ENCODE measurements around the gene CCNL1.
"Not testable (repeated sequence)": the region's sequence is repeated elsewhere in the genome, so short reads cannot be mapped to it uniquely, and the experiment has no call there.

CCNL1 gene

GRCh38 chr3:157163217-157163953 lies 3.4 kb upstream of the CCNL1 start:
- Histone ChIP-seq H3K9me3 (replicated peaks; ENCODE audit: insufficient read depth, low read length) (no peaks in the 10 kb centered on the region), H3F3A (ENCODE audit: insufficient read depth, low read length) (peaks cover 27% of the 10 kb centered on the region), H4K20me1 (ENCODE audit: insufficient read depth, low read length) (peaks cover 7% of the 10 kb centered on the region), H3K4me1 (ENCODE audit: low read length) (peaks cover 6% of the 10 kb centered on the region), H3K4me3 (ENCODE audit: low read length) (no peak overlapping the region), H3K4me2 (ENCODE audit: low read depth, low read length) (no peak overlapping the region), H2AFZ (ENCODE audit: low read length) (no peak overlapping the region), H3K36me3 (replicated peaks; ENCODE audit: insufficient read depth, low read length) (peaks cover 6% of the 10 kb centered on the region; the same call in 1 of the 2 replicates), H3K27me3 (replicated peaks; ENCODE audit: insufficient read depth, low read length) (no peaks in the 10 kb centered on the region), H3K27ac (ENCODE audit: low read length) (no peak overlapping the region), H3K9me2 (replicated peaks; ENCODE audit: insufficient read depth, low read length) (no peaks in the 10 kb centered on the region), H3K9ac (ENCODE audit: low read length) (no peak overlapping the region), H3K79me2 (ENCODE audit: low read length) (peaks cover 26% of the 10 kb centered on the region)
- no peak for DNase-seq
- TF ChIP-seq EZH2 (optimal IDR thresholded peaks at IDR 0.05; ENCODE audit: low read depth, low read length) = no peak
- TF ChIP-seq EZH2phosphoT487 (IDR thresholded peaks at IDR 0.05; ENCODE audit: low read length) = no peak
- TF ChIP-seq CTCF (IDR thresholded peaks at IDR 0.05; ENCODE audit: low read length) = no peak

- H3K9me2 ChIP-seq (replicated peaks; ENCODE audit: insufficient read depth, low read length); H2AFZ ChIP-seq (ENCODE audit: low read length); H3K4me3 ChIP-seq (ENCODE audit: low read length); H3K4me1 ChIP-seq (ENCODE audit: low read length); H3K4me2 ChIP-seq (ENCODE audit: low read depth, low read length); H3K27me3 ChIP-seq (replicated peaks; ENCODE audit: insufficient read depth, low read length); H3K9ac ChIP-seq (ENCODE audit: low read length); H3K9me3 ChIP-seq (replicated peaks; ENCODE audit: insufficient read depth, low read length); H3K27ac ChIP-seq (ENCODE audit: low read length): not testable (repeated sequence)
- H3F3A ChIP-seq (ENCODE audit: insufficient read depth, low read length) = peaks cover 35% of the 10 kb centered on the region
- peaks cover 14% of the 10 kb centered on the region for H3K36me3 ChIP-seq (replicated peaks; ENCODE audit: insufficient read depth, low read length)
- peak; percentile 59 for TF ChIP-seq CTCF (IDR thresholded peaks at IDR 0.05; ENCODE audit: low read length)
- DNase-seq = peak; percentile 33
- H4K20me1 ChIP-seq (ENCODE audit: insufficient read depth, low read length) = peaks cover 15% of the 10 kb centered on the region
- peaks cover 34% of the 10 kb centered on the region for H3K79me2 ChIP-seq (ENCODE audit: low read length)
Observed at GRCh38 chr3:157162620-157163019, 2.7 kb upstream of the CCNL1 start.

- peaks cover 24% of the 10 kb centered on the region for H3K4me1 ChIP-seq (ENCODE audit: low read length)
- H2AFZ ChIP-seq (ENCODE audit: low read length) = peak overlapping the region; percentile 47
- peak overlapping the region; percentile 95 for H3K4me2 ChIP-seq (ENCODE audit: low read depth, low read length)
- peaks cover 32% of the 10 kb centered on the region for H3K36me3 ChIP-seq (replicated peaks; ENCODE audit: insufficient read depth, low read length)
- peak; percentile 77 for DNase-seq
- peaks cover 53% of the 10 kb centered on the region for H3F3A ChIP-seq (ENCODE audit: insufficient read depth, low read length)
- H3K4me3 ChIP-seq (ENCODE audit: low read length) = peak overlapping the region; percentile 98
- no peaks in the 10 kb centered on the region for H3K27me3 ChIP-seq (replicated peaks; ENCODE audit: insufficient read depth, low read length)
- TF ChIP-seq EZH2phosphoT487 (IDR thresholded peaks at IDR 0.05; ENCODE audit: low read length) (no peak), EZH2 (optimal IDR thresholded peaks at IDR 0.05; ENCODE audit: low read depth, low read length) (no peak)
- peak overlapping the region; percentile 99 for H3K9ac ChIP-seq (ENCODE audit: low read length)
- H4K20me1 ChIP-seq (ENCODE audit: insufficient read depth, low read length) = peaks cover 32% of the 10 kb centered on the region
- peak overlapping the region; percentile 99 for H3K27ac ChIP-seq (ENCODE audit: low read length)
- no peaks in the 10 kb centered on the region for H3K9me3 ChIP-seq (replicated peaks; ENCODE audit: insufficient read depth, low read length)
- H3K9me2 ChIP-seq (replicated peaks; ENCODE audit: insufficient read depth, low read length) = no peaks in the 10 kb centered on the region
- peaks cover 52% of the 10 kb centered on the region for H3K79me2 ChIP-seq (ENCODE audit: low read length)
Observed at GRCh38 chr3:157160658-157161424, 894 bp upstream of the CCNL1 start.
